GM23338 (cell line): ENCODE measurements around the gene CGB1. TPM values are rescaled to one million over a fixed set of nuclear protein-coding genes. Genes with fewer than 3 reads are reported as not detected.

ENCODE experiments used
- ATAC-seq: fragments of 200-7000 bp; cut with Tn5 transposase; 3 replicates; pipeline ENCODE4 v1.9.1; 2020
- DNase-seq: peaks from one replicate; pipeline ENCODE4 v3.0.0-alpha.2; 2015; ENCODE audit warnings: low spot score
- H2AFZ ChIP-seq: fragments of 200-600 bp; sonication (generic); 2 replicates; pipeline ENCODE4 v1.8.0; 2016; ENCODE audit warnings: antibody characterized with exemption, mild to moderate bottlenecking, moderate library complexity
- H3F3A ChIP-seq: fragments of 200-600 bp; sonication (generic); replicated peaks from 2 replicates; pipeline ENCODE4 v1.8.0; 2017; ENCODE audit warnings: antibody characterized with exemption, mixed run types, low read depth
- H3K27ac ChIP-seq: fragments of 200-600 bp; sonication (generic); 2 replicates; pipeline ENCODE4 v1.6.1; 2016; ENCODE audit warnings: low read depth
- H3K27me3 ChIP-seq: fragments of 200-600 bp; sonication (generic); 2 replicates; pipeline ENCODE4 v1.8.0; 2016; ENCODE audit warnings: mild to moderate bottlenecking, mixed run types, moderate library complexity; ENCODE audit not compliant: insufficient read depth
- H3K36me3 ChIP-seq: fragments of 200-600 bp; sonication (generic); 2 replicates; pipeline ENCODE4 v1.8.0; 2016; ENCODE audit warnings: mild to moderate bottlenecking; ENCODE audit not compliant: insufficient read depth
- H3K4me1 ChIP-seq: fragments of 200-600 bp; sonication (generic); 2 replicates; pipeline ENCODE4 v1.8.0; 2016; ENCODE audit warnings: mild to moderate bottlenecking, moderate library complexity; ENCODE audit not compliant: insufficient read depth
- H3K4me2 ChIP-seq: fragments of 200-600 bp; sonication (generic); 2 replicates; pipeline ENCODE4 v1.7.1; 2017; ENCODE audit warnings: mixed run types
- H3K4me3 ChIP-seq: fragments of 200-600 bp; sonication (generic); 2 replicates; pipeline ENCODE4 v1.6.1; 2016; ENCODE audit warnings: mixed run types
- H3K79me2 ChIP-seq: fragments of 200-600 bp; sonication (generic); replicated peaks from 2 replicates; pipeline ENCODE4 v1.8.0; 2017; ENCODE audit warnings: mild to moderate bottlenecking; ENCODE audit not compliant: insufficient read depth
- H3K9me2 ChIP-seq: fragments of 200-600 bp; sonication (generic); 2 replicates; pipeline ENCODE4 v1.8.0; 2017; ENCODE audit not compliant: insufficient read depth
- H4K20me1 ChIP-seq: fragments of 200-600 bp; sonication (generic); replicated peaks from 2 replicates; pipeline ENCODE4 v1.8.0; 2017; ENCODE audit warnings: mild to moderate bottlenecking; ENCODE audit not compliant: insufficient read depth
- H3K27ac Mint-ChIP-seq: 2 replicates; pipeline ENCODE4 v1.8.0; 2020; ENCODE audit warnings: inconsistent platforms, mild to moderate bottlenecking, moderate library complexity, mixed read lengths
- H3K27me3 Mint-ChIP-seq: 3 replicates; pipeline ENCODE4 v1.8.0; 2022; ENCODE audit warnings: low read depth, mild to moderate bottlenecking, moderate library complexity, mixed read lengths, inconsistent platforms; ENCODE audit not compliant: insufficient read depth, poor library complexity
- H3K36me3 Mint-ChIP-seq: 3 replicates; pipeline ENCODE4 v1.8.0; 2021; ENCODE audit warnings: low read depth, mild to moderate bottlenecking, inconsistent platforms, moderate library complexity, mixed read lengths
- H3K4me1 Mint-ChIP-seq: 3 replicates; pipeline ENCODE4 v1.8.0; 2020; ENCODE audit warnings: mild to moderate bottlenecking, inconsistent platforms, mixed read lengths
- H3K4me3 Mint-ChIP-seq: 3 replicates; pipeline ENCODE4 v1.8.0; 2021; ENCODE audit warnings: moderate library complexity, mild to moderate bottlenecking, inconsistent platforms, mixed read lengths
- H3K9me3 Mint-ChIP-seq: 3 replicates; pipeline ENCODE4 v1.8.0; 2020; ENCODE audit warnings: moderate library complexity, mild to moderate bottlenecking, inconsistent platforms, mixed read lengths
- CREB1 ChIP-seq: fragments of 250-450 bp; sonication (Bioruptor Pico); IDR thresholded peaks from 2 replicates; pipeline ENCODE4 v1.5.0; 2020; ENCODE audit warnings: low read depth, mild to moderate bottlenecking, moderate library complexity
- ETS1 ChIP-seq: IDR thresholded peaks from 2 replicates; pipeline ENCODE4 v1.6.1; 2016; ENCODE audit warnings: antibody characterized with exemption
- EZH2 ChIP-seq: fragments of 200-600 bp; sonication (generic); IDR thresholded peaks from one replicate; pipeline ENCODE4 v1.8.0; 2017; ENCODE audit warnings: antibody characterized with exemption, mild to moderate bottlenecking, low read depth; ENCODE audit not compliant: unreplicated experiment
- EZH2phosphoT487 ChIP-seq: fragments of 200-600 bp; sonication (generic); IDR thresholded peaks from one replicate; pipeline ENCODE4 v1.8.1; 2018; ENCODE audit warnings: antibody characterized with exemption; ENCODE audit not compliant: unreplicated experiment
- JUNB ChIP-seq: IDR thresholded peaks from one replicate; pipeline ENCODE4 v1.6.1; 2016; ENCODE audit warnings: antibody characterized with exemption; ENCODE audit not compliant: unreplicated experiment
- REST ChIP-seq: IDR thresholded peaks from one replicate; pipeline ENCODE4 v1.6.1; 2018; ENCODE audit warnings: antibody characterized with exemption; ENCODE audit not compliant: unreplicated experiment
- STAT1 ChIP-seq: IDR thresholded peaks from one replicate; pipeline ENCODE4 v1.6.1; 2016; ENCODE audit warnings: antibody characterized with exemption; ENCODE audit not compliant: unreplicated experiment
- ZNF114 ChIP-seq: fragments of 250-450 bp; sonication (Bioruptor Pico); IDR thresholded peaks from 2 replicates; pipeline ENCODE4 v1.5.0; 2020; ENCODE audit warnings: mild to moderate bottlenecking, moderate library complexity
- ZNF331 ChIP-seq: fragments of 250-450 bp; sonication (Bioruptor Pico); IDR thresholded peaks from 2 replicates; pipeline ENCODE4 v1.5.0; 2020; ENCODE audit warnings: low read depth, mild to moderate bottlenecking, moderate library complexity
- polyA plus RNA-seq: library from polyadenylated mRNA; unstranded; fragments of >200 nt; fragmentation: Nextera tagmentation; extraction: Ambion mirVana; gene quantifications from 2 replicates; pipeline ENCODE4 v1.2.1, GENCODE V29; 2016
- total RNA-seq: library from RNA; depleted of rRNA; stranded (reverse); fragments of >200 nt; shearing (Covaris generic); gene quantifications from 2 replicates; pipeline ENCODE4 v1.2.3, GENCODE V29; 2014
- TF ChIP-seq, protein P1 (sequence below), 2 experiments: fragments of 200-600 bp in 1 of 2; sonication (generic) in 1 of 2; conservative IDR thresholded peaks; 2 replicates each; pipeline versions ENCODE4 v1.5.1 to v1.6.1; 2016 to 2017; ENCODE audit warnings: antibody characterized with exemption in 2 of 2, low read depth in 2 of 2, mild to moderate bottlenecking in 2 of 2, moderate library complexity in 1 of 2

Gene CGB1
- total and polyA plus RNA-seq, 2 experiments from 2014 or later, result 0.52 TPM; not detected in 1

GRCh38 chr19:48991011-48991609 is 45.6 kb downstream of the CGB1 start (continued):
- TF ChIP-seq ETS1 (no peak), REST (no peak), ZNF114 (CRISPR knock-in tag) (no peak), EZH2phosphoT487 (no peak), JUNB (no peak), CREB1 (no peak), STAT1 (no peak), ZNF331 (CRISPR knock-in tag) (no peak)

DNA sequence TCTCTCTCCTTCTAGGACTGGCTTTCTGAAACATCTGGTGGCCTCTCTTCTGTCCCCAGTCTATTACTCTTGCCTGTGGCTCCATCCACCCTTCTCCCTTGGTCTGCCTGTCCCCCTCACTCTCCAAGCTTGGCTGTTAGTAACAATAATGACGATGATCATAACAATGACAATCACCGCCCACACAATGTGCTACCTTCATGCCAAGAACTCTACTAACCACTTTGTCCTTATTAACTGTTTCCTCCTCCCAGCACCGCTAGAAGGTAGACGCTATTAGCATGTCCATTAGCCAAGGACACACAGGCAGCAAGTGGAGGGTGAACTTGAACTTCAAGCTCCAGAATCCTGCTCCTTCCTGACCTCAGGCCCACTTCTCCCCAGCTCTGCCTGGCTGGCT is 46.3 kb downstream of the CGB1 start:
- Histone ChIP-seq H4K20me1 (peaks cover 6% of the 10 kb centered on the region), H3K9me2 (no peaks in the 10 kb centered on the region), H3K36me3 (peaks cover 6% of the 10 kb centered on the region), H2AFZ (no peak overlapping the region), H3K4me1 (peaks cover 13% of the 10 kb centered on the region; the same call in 1 of the 2 replicates), H3F3A (0 out of 2 replicates have a peak, but pooled peaks cover 3% of the 10 kb centered on the region), H3K27ac (no peak overlapping the region), H3K4me2 (no peak overlapping the region), H3K4me3 (no peak overlapping the region), H3K79me2 (peaks cover 31% of the 10 kb centered on the region), H3K27me3 (no peaks in the 10 kb centered on the region)
- Mint-ChIP-seq H3K4me1 (peaks cover 24% of the 10 kb centered on the region), H3K36me3 (peaks cover 42% of the 10 kb centered on the region), H3K27ac (no peak overlapping the region), H3K27me3 (peaks cover 14% of the 10 kb centered on the region), H3K9me3 (no peaks in the 10 kb centered on the region), H3K4me3 (no peak overlapping the region; the same call in 2 of the 3 replicates)
- DNase-seq, result no peak
- ATAC-seq, result no peak
- TF ChIP-seq REST, result no peak
- TF ChIP-seq, protein P1, sequence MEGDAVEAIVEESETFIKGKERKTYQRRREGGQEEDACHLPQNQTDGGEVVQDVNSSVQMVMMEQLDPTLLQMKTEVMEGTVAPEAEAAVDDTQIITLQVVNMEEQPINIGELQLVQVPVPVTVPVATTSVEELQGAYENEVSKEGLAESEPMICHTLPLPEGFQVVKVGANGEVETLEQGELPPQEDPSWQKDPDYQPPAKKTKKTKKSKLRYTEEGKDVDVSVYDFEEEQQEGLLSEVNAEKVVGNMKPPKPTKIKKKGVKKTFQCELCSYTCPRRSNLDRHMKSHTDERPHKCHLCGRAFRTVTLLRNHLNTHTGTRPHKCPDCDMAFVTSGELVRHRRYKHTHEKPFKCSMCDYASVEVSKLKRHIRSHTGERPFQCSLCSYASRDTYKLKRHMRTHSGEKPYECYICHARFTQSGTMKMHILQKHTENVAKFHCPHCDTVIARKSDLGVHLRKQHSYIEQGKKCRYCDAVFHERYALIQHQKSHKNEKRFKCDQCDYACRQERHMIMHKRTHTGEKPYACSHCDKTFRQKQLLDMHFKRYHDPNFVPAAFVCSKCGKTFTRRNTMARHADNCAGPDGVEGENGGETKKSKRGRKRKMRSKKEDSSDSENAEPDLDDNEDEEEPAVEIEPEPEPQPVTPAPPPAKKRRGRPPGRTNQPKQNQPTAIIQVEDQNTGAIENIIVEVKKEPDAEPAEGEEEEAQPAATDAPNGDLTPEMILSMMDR (conservative IDR thresholded peaks at IDR 0.05; ENCODE audit: low read depth in 2 of 2), result no peak
- no peak for TF ChIP-seq EZH2
